ENCODE data around the gene ACY1.

- TF ChIP-seq RFX5 (IDR thresholded peaks at IDR 0.05): no peak
- TF ChIP-seq CTCF (IDR thresholded peaks at IDR 0.05): peak; percentile 89
- TF ChIP-seq JUN (IDR thresholded peaks at IDR 0.05): peak in 1 of 2 experiments; percentile 29; a peak in 1 of 5 replicates
- peak; percentile 35; the same call in 1 of the 2 replicates for TF ChIP-seq USF2 (IDR thresholded peaks at IDR 0.05)
- peak; percentile 71 for TF ChIP-seq SMC3 (IDR thresholded peaks at IDR 0.05)
Observed at GRCh38 chr3:51941798-51942602, 41.3 kb upstream of the ACY1 start, which contains the start of the genes PARP3 and RRP9.

Data from A549 (cell line).